Stimulated activated CD8-positive, alpha-beta memory T cell treated with anti-CD3 and anti-CD28 coated beads, Interleukin-4, amount 100 ng/mL, for 24 hours (primary cell): ENCODE measurements around the gene TLE3.
A peak's percentile ranks its signal among the peaks of the same experiment; 100 is the strongest.
"Not testable (repeated sequence)": the region's sequence is repeated elsewhere in the genome, so short reads cannot be mapped to it uniquely, and the experiment has no call there.

Experiments used
- DNase-seq: peaks from one replicate; pipeline ENCODE4 v3.0.0-alpha.2; 2020; ENCODE audit warnings: low read depth

Gene TLE3

DNA sequence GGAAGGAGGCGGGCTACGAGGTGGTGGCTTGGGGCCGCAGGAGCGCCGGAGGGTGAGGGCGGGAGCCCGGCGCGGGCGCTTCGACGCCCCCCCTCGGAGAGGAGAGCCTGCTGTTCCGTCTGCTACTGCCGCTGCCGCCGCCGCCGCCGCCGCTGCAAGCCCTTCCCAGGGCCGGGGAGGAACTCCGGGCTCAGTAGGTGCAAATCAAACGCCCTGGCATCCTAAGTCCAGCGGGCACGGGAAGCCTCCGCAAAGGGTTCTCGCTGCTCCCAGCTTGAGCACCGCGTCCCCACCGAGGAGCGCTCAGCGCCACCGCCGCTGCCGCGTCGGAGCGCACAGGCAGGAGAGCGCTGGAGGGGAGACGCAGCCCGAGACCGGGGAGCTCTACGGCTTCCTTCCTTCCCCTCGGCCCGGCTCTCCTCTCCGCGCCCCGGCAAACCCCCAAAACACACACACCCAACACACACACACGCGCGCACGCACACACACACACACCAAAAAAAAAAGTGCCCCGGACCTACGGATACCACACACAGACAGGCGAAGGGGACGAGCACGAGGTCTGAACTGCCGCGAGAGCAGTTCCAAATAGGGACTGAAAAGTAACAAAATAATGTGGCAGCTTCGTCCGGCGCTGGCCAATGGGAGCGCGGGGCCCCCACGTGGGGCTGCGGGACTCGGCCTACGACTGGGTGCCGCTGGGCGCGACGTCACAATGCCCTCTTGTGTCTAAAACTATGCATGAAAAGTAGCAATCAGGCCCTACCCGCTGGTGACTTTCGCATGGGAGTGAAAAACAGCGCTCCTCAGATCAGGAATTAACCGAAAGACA lies at the start of gene TLE3:
TLE3 (minus strand) TSS at position 597 of the 832 bp plus-strand sequence. CDS start 1,119 bp downstream, outside the sequence.
- peak; percentile 98 for DNase-seq

DNA sequence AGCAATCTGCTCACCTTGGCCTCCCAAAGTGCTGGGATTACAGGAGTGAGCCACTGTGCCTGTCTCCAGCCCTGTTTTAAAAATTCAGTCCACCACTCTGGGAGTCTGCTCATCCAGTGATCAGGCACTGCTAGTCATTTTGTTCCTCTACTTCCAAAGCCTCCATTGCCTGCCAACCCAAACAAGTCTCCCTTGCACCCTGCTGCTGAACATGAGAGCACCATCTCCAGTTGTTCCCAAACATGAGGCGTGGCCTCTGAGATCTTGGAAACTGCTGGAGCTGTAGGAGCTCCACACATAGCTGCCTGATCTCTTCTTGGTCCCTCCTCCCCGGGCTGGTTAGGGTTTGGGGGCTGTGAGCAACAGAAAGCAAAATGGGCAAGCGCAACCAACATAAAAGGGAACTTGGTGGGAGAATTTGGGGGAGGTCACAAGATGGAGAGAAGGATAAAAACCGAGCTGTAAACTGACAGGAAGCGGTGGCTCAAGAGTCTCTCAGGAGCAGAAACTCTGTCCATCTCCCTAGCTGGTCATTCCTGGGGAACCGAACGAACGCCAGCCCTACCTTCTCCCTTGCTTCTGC lies 49.6 kb upstream of the TLE3 start:
- no peak for DNase-seq

DNA sequence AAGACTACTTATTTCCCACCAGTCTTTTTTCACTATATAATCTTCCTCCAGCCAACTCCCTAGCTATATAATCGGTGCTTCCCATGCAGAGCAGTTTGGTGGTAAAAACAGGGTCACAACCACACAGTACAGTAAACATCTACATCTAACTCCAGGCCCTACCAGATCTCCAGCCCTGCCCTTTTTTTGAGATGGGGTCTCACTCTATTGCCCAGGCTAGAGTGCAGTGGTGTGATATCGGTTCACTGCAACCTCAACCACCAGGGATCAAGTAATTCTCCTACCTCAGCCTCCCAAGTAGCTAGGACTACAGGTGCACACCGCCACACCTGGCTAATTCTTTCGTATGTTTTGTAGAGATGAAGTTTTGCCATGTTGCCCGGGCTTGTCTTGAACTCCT lies 49.1 kb upstream of the TLE3 start:
- DNase-seq, result no peak

DNA sequence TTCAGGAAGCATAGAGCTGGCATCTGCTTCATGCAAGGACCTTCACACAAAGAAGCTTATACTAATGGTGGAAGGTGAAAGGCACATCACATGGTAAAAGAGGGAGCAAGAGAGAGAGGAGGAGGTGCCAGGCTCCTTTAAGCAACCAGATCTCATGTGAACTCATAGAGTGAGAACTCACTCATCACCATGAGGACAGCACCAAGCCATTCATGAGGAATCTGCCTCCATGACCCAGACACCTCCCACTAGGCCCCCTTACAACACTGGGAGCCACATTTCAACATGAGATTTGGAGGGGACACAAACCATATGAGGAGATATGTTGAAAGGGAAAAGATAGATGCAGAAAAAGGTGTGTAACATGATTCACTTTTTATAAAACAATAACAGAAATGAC lies 48.4 kb upstream of the TLE3 start:
- DNase-seq, result no peak

DNA sequence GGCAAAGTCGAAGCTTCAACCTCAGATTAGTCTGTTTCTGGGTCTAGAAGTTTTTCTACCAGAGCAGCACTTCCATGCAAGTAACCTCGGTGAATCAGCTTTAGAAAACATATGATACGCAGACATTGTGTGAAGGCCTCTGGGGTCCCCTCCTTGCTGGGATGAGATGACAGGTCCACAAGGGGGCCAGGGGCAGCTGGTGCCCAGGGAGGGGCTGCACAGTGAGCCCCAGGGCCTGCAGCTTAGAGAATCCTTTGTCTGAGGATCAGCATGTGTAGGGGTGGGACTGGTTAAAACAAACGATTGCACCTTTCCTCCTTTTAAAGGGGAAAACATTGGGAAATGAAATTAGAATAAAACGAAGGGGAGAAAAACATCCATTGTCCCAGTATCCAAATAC lies 47.5 kb upstream of the TLE3 start:
- no peak for DNase-seq

DNA sequence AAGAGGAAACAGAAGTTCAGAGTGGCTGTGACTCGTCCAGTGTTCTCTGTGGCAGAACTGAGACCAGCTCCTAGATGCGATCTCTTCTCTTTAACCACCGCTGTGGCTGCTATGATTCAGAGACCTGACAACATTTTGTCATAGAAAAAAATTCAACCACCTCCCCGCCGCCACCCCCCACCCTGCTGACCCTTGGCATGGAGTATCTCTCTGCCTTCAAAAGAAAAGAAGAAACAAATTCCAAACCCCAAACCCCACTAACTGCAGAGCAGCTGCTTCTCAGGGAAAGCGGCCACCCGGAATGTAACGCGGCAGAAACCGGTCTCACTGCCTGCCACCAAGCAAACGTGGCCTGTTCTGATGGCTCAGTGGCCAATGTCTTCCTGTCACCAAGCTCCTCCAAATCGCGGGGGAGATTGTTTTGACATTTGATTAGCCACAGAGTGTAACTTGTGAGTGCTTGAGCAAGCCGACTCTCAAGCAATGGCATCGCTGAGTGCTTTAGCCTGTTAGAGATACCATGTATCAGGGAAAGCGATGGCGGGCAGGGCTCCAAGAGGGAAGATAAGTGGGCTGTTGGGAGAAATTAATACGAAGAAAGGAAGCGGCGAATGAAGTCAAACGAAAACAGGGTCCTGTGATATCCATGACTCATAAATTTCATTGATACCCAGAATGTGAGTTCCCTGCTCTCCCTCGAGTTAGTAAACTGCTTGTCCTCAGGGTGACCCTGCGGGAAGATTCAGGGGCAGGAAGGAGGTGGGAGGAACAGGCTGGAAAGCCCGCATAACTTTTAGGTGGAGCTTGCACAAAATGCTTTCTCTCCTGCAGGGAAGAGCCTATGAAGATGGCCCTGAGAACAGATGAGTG lies 44.8 kb upstream of the TLE3 start:
- DNase-seq, result peak; percentile 11

DNA sequence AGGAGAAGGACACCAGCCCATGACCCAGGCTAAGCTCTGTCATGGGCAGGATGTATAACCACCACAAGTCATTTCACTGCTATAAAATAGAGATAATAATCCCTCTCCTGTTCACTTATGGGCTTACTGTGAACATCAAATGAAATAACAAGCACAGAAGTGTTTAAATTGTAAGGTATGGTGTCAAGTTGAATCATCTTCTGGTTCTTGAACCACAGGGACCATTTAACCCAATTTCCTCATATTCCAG lies 44.3 kb upstream of the TLE3 start:
- no peak for DNase-seq

DNA sequence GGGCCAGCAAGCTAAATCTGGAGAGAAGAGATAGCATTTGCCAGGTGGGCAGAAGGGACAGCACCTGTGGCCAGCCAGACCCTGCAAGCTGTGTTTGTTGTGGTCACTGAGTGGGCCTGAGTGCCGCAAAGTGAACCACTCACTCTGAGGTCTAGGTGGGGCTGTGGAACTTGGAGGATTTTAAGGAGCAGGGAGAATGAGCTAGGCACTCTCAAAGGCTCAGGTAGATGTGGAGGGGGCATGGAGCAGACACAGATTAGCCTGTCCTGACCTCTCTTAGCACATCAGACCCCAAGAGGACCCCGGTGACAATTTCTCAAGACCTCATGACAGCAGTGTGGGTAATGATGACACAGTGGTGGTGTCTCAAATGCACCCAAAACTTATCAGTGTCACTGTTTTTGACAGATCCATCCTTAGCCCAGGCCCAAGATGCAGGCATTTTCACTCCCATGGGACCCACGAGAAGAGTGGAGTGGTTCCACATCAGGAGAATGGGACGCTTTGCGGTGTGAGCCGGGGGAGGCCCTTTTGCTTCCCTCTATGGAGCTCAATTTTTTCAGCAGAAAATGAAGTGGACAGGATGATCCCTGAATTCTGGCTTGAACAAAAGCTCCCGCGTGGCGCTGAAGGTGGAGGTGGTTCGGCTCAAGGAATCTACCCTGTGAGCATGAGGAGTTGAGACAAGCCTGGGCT lies 43.8 kb upstream of the TLE3 start:
- DNase-seq, result no peak

DNA sequence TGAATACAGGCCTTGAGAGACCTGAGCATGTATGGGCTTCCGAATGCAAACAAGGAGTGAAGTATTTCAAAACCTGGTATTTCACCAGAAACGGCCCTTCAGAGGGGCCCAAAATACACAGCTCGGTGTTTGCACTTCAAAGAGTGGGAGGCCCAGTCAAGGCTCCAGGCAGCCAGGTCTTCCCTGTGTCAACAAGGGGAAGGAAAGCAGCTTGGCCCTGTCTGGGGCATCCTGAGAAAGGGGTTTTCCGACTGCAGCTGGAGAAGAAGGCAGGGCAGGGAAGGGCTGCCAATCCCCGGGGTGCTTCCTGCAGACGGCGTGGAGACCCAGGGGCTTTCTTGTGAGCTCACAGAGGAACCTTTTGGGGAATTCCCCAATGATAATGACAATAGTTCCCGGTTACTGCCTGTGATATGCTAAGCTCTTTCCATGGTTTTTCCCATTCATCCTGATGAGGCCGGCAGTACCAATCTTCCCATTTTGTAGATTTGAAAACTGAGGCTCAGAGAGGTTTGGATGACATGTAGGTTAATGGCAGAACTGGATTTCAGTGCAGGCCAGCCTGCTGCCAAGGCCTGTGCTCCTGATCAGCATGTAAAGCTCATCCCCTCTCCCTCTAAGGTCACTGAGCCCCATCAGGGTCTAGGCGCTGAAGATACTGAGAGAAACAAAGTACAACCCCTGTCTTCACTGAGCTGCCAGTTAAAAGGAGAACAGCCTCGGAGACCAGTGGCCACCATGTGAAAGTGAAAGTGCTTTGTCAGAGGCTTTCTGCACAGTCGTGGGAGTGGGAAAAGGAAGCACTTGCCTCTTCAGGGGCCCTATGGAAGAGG lies 43.0 kb upstream of the TLE3 start:
- no peak for DNase-seq

DNA sequence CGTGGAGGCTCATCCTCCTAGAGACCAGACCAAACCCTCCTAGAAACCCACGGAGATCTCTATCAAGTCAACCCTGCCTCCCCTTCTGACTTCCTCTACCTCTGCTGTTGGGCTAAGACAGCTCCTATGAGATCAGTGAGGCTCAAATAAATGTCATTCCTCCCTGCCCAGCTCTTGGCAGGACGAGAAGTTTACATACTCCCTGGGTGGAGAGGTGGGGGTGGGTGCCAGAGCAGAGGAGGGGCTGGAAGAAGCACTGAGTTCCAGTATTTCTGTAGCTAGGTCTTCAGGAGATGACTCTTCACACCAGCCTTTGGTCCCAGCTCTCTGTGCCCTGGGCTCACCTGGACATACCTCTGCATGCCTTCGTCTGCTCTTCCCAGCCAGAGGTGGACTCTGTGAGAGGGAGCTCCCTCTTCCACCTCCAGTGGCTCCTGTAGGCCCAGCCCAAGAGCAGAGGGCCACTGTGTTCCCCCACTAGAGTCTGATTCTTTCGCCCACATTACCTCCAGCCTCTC lies 42.4 kb upstream of the TLE3 start:
- no peak for DNase-seq

DNA sequence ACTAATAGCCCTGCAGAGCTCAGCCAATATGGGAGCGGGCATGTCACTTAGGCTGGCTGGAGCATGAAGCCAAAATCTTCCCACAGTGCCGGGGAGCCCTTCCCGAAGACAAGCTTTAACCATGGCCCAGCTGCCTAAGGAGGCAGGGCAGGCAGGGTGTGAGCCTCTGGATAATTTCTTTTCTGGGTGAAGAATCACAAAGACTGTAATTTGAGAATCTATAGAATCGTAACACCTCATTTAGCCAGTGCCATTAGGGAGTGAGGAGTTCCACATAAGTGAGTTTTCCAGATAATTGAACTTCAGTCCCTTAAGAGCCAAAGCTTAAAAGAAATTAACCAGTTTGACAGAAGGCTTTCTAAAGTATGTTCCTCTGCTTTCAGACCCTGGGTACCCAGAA lies 40.2 kb upstream of the TLE3 start:
- no peak for DNase-seq

DNA sequence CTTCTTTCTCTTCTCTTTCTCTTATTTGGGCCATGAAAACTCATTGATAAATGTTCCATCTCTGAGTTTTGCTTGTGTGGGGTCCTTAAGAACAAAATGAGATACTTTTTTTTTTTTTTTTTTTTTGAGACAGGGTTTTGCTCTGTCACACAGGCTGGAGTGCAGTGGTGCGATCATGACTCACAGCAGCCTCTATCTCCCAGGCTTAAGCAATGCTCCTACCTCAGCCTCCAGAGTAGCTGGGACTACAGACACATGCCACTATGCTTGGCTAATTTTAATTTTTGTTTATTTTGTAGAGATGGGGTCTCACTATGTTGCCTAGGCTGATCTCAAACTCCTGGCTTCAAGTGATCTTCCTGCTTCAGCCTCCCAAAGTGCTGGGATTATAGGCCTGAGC lies 39.3 kb upstream of the TLE3 start:
- DNase-seq, result not testable (repeated sequence)

DNA sequence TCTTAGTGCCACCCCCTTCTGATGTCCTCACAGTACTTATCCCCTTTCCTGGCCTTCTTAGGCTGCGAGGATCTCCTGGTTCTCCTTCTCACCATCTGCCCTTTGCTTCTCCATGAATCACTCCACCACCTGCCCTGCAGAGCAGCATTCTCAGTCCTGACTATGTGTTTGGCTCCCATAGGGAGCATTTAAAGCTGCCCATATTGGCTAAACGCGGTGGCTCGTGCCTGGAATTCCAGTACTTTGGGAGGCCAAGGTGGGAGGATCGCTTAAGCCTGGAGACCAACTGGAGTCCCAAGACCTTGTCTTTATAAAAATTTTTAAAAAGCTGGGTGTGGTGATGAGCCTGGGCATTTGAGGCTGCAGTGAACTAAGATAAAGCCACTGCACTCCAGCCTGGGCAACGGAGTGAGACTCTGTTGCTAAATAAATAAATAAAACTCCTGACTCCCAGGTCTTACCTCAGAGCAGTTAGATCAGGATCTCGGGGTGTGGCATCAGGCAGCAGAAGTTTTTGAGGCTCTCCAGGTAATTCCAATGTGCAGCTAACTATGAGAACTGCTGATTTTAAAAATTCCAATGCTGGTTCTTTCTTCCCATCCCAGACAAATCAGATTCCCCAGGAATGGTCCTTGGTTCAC lies 36.2 kb upstream of the TLE3 start:
- DNase-seq, result no peak

DNA sequence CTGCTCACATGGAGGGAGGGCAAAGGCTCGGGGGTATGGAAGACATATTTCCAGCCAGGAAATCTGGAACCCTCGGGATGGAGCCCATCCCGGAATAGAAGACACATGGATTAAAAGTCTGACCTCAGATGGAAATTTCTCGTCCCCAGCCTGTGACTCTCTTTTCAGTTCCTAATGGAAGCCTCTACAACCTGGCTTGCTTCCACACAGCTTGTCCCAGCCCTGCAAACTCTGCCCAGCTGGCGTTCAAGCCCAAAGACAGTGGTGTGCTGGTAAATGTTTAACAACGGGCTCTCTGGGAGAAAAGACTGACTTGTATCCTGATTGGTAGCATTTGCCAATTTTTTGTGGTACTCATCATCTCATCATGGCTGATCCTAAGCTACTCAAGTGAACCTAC lies 35.6 kb upstream of the TLE3 start:
- DNase-seq, result no peak

DNA sequence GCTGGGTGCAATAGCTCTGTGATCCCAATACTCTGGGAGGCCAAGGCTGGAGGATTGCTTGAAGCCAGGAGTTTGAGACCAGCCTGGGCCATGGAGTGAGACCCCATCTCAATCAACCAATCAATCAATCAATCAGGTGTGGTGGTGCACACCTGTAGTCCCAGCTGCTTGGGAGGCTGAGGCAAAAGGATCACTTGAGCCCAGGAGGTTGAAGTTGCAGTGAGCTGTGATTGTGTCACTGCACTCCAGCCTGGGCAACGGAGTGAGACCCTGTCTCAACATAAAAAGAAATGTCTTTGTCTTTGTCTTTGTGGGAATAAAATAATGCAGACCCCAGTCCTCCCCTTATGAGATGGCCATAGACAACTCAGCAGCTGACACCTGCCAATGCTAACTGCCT lies 34.9 kb upstream of the TLE3 start:
- DNase-seq, result no peak

DNA sequence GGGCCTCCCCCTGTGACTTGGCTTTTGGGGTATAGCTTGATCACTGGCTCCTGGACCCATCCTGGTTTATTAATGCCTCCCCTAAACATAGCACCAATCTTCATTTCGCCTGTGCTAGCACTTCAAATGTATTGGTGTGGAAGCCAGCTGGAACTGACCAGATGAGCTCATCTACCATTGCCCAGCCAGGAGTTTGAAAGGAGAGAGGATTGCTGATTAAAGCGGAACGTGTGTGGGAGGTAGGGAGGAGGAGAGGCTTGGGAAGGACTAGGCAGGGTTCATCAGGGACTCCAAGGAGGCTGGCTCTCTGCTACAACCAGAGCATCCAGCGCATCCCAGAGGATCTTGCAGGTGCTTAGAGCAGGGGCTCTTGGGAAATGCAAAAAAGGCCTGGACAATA lies 34.4 kb upstream of the TLE3 start:
- no peak for DNase-seq

DNA sequence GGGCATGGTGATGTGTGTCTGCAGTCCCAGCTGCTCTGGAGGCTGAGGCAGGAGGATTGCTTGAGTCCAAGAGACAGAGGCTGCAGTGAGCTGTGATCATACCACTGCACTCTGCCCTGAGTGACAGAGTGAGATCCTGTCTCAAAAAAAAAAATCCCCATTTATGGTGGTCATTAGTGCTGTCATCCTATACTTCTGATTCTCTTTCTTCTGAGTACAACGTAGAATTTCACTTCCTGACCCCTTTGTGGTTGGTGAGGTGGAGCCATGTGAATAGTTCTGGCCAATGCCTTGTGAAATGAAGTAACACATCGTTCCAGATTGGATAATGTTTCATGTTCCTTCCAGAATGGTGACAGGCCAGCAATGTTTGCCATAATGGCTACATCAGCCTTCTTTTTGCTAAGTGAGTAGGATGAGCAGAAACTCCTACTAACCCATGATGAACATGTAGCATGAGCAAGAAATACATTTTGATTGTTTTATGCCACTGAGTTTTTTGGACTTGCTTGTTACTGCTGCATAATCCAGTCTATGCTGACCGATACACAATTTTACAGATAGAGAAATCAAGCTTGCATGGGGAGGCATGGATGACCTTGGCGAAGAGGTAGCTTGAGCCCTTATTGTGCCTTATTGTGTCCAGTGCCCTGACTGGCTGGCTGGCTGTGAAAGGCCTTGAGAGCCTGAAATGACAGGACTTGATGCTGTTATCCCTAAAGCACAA lies 30.9 kb upstream of the TLE3 start:
- no peak for DNase-seq

DNA sequence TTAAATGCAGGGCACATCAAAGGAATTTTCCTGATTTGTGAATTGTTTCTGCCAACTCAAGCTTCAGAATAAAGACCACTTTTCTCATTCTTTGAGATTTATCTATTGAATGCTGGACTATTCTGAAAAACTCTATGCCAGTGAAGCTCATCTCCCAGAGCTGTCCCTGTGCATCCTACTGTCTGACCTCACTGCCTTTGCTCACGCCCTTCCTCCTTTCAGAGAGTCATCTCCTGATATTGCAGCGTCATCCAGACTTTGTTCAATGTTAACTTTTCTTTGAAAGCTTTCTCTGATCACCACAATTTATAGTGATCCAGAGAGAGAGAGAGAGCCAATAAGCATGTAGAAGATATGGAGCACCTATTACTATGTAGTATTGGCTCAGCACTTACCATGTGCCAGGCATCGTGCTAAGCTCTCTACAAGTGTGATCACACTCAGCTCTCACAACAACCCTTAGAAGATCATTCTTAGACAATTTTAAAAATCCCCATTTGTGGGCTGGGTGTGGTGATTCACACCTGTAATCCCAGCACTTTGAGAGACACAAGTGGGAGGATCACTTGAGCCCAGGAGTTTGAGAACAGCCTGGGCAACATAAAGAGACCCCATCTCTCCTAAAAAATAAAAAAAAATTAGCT lies 30.2 kb upstream of the TLE3 start:
- no peak for DNase-seq

DNA sequence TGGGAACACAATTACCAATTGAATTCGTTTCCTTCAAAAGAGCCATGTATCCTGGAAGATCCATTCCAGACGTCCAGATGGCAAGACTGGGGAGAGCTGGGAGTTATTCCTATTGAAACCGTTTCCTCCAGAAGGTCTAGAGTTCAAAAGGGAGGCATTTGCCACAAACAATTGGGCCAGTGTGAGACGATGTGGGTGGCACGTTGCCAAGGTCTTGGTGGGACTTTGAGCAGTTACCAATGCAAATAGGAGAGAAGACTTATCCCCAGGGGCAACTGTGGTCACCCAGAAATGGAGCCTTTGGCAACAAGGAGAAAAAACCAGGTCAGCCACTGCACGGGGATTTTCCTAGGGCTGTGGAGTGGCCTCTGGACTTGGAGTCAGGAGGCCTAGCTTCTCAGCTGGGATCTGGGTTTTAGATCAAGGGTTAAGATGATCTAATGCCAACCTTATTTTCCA lies 29.6 kb upstream of the TLE3 start:
- no peak for DNase-seq

DNA sequence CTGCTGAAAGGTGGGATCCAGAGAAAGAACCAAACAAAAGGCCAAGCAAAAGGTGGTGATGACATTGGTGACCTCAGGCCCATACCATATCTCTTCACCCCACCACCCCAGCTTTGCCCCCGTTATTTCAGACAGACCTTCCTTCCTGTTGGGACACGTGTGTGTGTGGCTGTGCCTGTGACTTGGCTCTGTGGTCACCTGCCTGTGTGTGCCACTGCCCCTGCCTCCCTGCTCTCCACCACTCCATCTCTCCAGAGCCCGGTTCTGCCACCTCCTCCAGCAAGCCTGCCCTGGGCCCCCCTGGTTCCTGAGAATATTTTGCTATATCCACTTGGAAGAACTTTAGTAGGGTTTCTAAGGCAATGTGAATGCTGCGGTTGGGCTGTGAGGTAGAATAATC lies 28.6 kb upstream of the TLE3 start:
- DNase-seq, result no peak
